Keratinocyte (primary cell): ENCODE results near the gene QSOX1.

Experiments used
- CTCF ChIP-seq, 3 experiments: IDR thresholded peaks in 1 of 3; conservative IDR thresholded peaks in 1 of 3; optimal IDR thresholded peaks in 1 of 3; 2 replicates in 2 of 3; 3 replicates in 1 of 3; pipeline versions ENCODE3 to v1.5.1; 2011; ENCODE audit warnings: low read length in 3 of 3, mild to moderate bottlenecking in 3 of 3, moderate library complexity in 2 of 3, control low read depth in 1 of 3, inconsistent platforms in 1 of 3; ENCODE audit not compliant: insufficient read depth in 2 of 3; ENCODE audit errors: extremely low read depth in 1 of 3
- EZH2 ChIP-seq: IDR thresholded peaks from one replicate; pipeline ENCODE4 v1.6.1; 2012; ENCODE audit warnings: inconsistent platforms, mild to moderate bottlenecking, low read length, moderate library complexity

- TF ChIP-seq CTCF (optimal IDR thresholded peaks at IDR 0.05 in 1 of 3, IDR thresholded peaks at IDR 0.05 in 1 of 3, conservative IDR thresholded peaks at IDR 0.05 in 1 of 3; ENCODE audit: extremely low read depth in 1 of 3, insufficient read depth in 2 of 3, low read length in 3 of 3), result no peak
- TF ChIP-seq EZH2, result no peak
Measured at GRCh38 chr1:180157576-180158057, 2.9 kb downstream of the QSOX1 start.
